PC-9 (cell line): ENCODE measurements around the gene ME3.

Experiments used
- CTCF ChIP-seq: fragments of 200-600 bp; sonication (generic); conservative IDR thresholded peaks from 2 replicates; pipeline ENCODE4 v1.6.1; 2017; ENCODE audit warnings: mixed run types, antibody characterized with exemption, mild to moderate bottlenecking, moderate library complexity
- EZH2 ChIP-seq: fragments of 200-600 bp; sonication (generic); IDR thresholded peaks from 2 replicates; pipeline ENCODE4 v1.8.0; 2017; ENCODE audit warnings: antibody characterized with exemption, low read depth

- no peak for TF ChIP-seq CTCF
- no peak for TF ChIP-seq EZH2
Observed at GRCh38 chr11:86475027-86475426, 197.4 kb downstream of the ME3 start.
